Measurements from ENCODE around the gene FAM90A1. TPM values are rescaled to one million over a fixed set of nuclear protein-coding genes. Genes with fewer than 3 reads are reported as not detected.
"Not testable (repeated sequence)": the region's sequence is repeated elsewhere in the genome, so short reads cannot be mapped to it uniquely, and the experiment has no call there.

FAM90A1 gene
- total RNA-seq, 1 experiment from 2014 or later, result not detected

GRCh38 chr12:8227732-8228077, 287 bp upstream of the FAM90A1 start:
- ATAC-seq; H2AFZ ChIP-seq (ENCODE audit: low read length); H3K4me1 ChIP-seq (ENCODE audit: insufficient read depth, low read length); H3K36me3 ChIP-seq (ENCODE audit: low read depth, low read length); H3F3A ChIP-seq (ENCODE audit: low read length, unreplicated experiment); H3K27me3 ChIP-seq (ENCODE audit: low read length); H3K9me2 ChIP-seq (replicated peaks; ENCODE audit: low read length); intact Hi-C loops (cut with micrococcal nuclease); H3K4me2 ChIP-seq (ENCODE audit: low read length); BruUV-seq (replicated peaks); H3K4me3 ChIP-seq (ENCODE audit: low read length); H3K9me3 ChIP-seq (ENCODE audit: low read length); DNase-seq; H3K27ac ChIP-seq (ENCODE audit: low read length); H3K79me2 ChIP-seq (ENCODE audit: low read length); H3K9ac ChIP-seq (ENCODE audit: low read length); POLR2A ChIA-PET (ENCODE audit: unreplicated experiment); H4K20me1 ChIP-seq (ENCODE audit: low read length); CTCF ChIA-PET: not testable (repeated sequence)

GRCh38 chr12:8226355-8226754, 1.1 kb downstream of the FAM90A1 start:
- H3K9me2 ChIP-seq (replicated peaks; ENCODE audit: low read length), result no peaks in the 10 kb centered on the region
- TF ChIP-seq CTCF (conservative IDR thresholded peaks at IDR 0.05; ENCODE audit: low read depth, low read length) (no peak), EZH2phosphoT487 (IDR thresholded peaks at IDR 0.05; ENCODE audit: borderline replicate concordance, low read length) (no peak), EZH2 (IDR thresholded peaks at IDR 0.05; ENCODE audit: low read length, unreplicated experiment) (no peak)
- no peaks in the 10 kb centered on the region for H3K4me1 ChIP-seq (ENCODE audit: insufficient read depth, low read length)
- no peak overlapping the region for H3K4me2 ChIP-seq (ENCODE audit: low read length)
- intact Hi-C loops (cut with micrococcal nuclease), result no loop called here
- H3K79me2 ChIP-seq (ENCODE audit: low read length), result no peaks in the 10 kb centered on the region
- H3K27me3 ChIP-seq (ENCODE audit: low read length), result 0 out of 2 replicates have a peak, but pooled peaks cover 7% of the 10 kb centered on the region
- no peak overlapping the region for H2AFZ ChIP-seq (ENCODE audit: low read length)
- H3F3A ChIP-seq (ENCODE audit: low read length, unreplicated experiment), result no peaks in the 10 kb centered on the region
- BruUV-seq (replicated peaks), result no TSS peak
- H3K4me3 ChIP-seq (ENCODE audit: low read length), result no peak overlapping the region
- ATAC-seq, result no peak
- CTCF ChIA-PET, result interaction anchor here (0.6 kb wide), 1 partner anchor 10 kb away, joined by 3 read pairs; no protein-coding TSS in a partner anchor
- no peaks in the 10 kb centered on the region for H3K36me3 ChIP-seq (ENCODE audit: low read depth, low read length)
- H3K9me3 ChIP-seq (ENCODE audit: low read length), result no peaks in the 10 kb centered on the region
- POLR2A ChIA-PET (ENCODE audit: unreplicated experiment), result no interaction called here
- no peak overlapping the region for H3K9ac ChIP-seq (ENCODE audit: low read length)
- no peak overlapping the region for H3K27ac ChIP-seq (ENCODE audit: low read length)
- DNase-seq, result no peak
- H4K20me1 ChIP-seq (ENCODE audit: low read length), result no peaks in the 10 kb centered on the region

GRCh38 chr12:8224782-8225181, 2.6 kb downstream of the FAM90A1 start:
- H4K20me1 ChIP-seq (ENCODE audit: low read length); H3K27me3 ChIP-seq (ENCODE audit: low read length); H3K4me1 ChIP-seq (ENCODE audit: insufficient read depth, low read length); POLR2A ChIA-PET (ENCODE audit: unreplicated experiment); H3K27ac ChIP-seq (ENCODE audit: low read length); H3K9me2 ChIP-seq (replicated peaks; ENCODE audit: low read length); H3F3A ChIP-seq (ENCODE audit: low read length, unreplicated experiment); H2AFZ ChIP-seq (ENCODE audit: low read length); H3K9me3 ChIP-seq (ENCODE audit: low read length); H3K4me3 ChIP-seq (ENCODE audit: low read length); H3K79me2 ChIP-seq (ENCODE audit: low read length); ATAC-seq; intact Hi-C loops (cut with micrococcal nuclease); BruUV-seq (replicated peaks); H3K9ac ChIP-seq (ENCODE audit: low read length); H3K36me3 ChIP-seq (ENCODE audit: low read depth, low read length); CTCF ChIA-PET; DNase-seq; H3K4me2 ChIP-seq (ENCODE audit: low read length): not testable (repeated sequence)

GRCh38 chr12:8223646-8224045, 3.8 kb downstream of the FAM90A1 start:
- ATAC-seq; H3K36me3 ChIP-seq (ENCODE audit: low read depth, low read length); intact Hi-C loops (cut with micrococcal nuclease); H2AFZ ChIP-seq (ENCODE audit: low read length); H3K4me2 ChIP-seq (ENCODE audit: low read length); POLR2A ChIA-PET (ENCODE audit: unreplicated experiment); BruUV-seq (replicated peaks); H3K9ac ChIP-seq (ENCODE audit: low read length); H3K4me3 ChIP-seq (ENCODE audit: low read length); H3K27ac ChIP-seq (ENCODE audit: low read length); CTCF ChIA-PET; DNase-seq; H3K4me1 ChIP-seq (ENCODE audit: insufficient read depth, low read length); H3F3A ChIP-seq (ENCODE audit: low read length, unreplicated experiment); H3K9me2 ChIP-seq (replicated peaks; ENCODE audit: low read length); H3K9me3 ChIP-seq (ENCODE audit: low read length); H4K20me1 ChIP-seq (ENCODE audit: low read length); H3K79me2 ChIP-seq (ENCODE audit: low read length): not testable (repeated sequence)
- H3K27me3 ChIP-seq (ENCODE audit: low read length), result peaks cover 16% of the 10 kb centered on the region

GRCh38 chr12:8222303-8222702, 5.1 kb downstream of the FAM90A1 start:
- H3K4me2 ChIP-seq (ENCODE audit: low read length); H3F3A ChIP-seq (ENCODE audit: low read length, unreplicated experiment); H3K27ac ChIP-seq (ENCODE audit: low read length); H3K4me1 ChIP-seq (ENCODE audit: insufficient read depth, low read length); POLR2A ChIA-PET (ENCODE audit: unreplicated experiment); H3K9ac ChIP-seq (ENCODE audit: low read length); BruUV-seq (replicated peaks); intact Hi-C loops (cut with micrococcal nuclease); DNase-seq; H3K36me3 ChIP-seq (ENCODE audit: low read depth, low read length); H2AFZ ChIP-seq (ENCODE audit: low read length); H4K20me1 ChIP-seq (ENCODE audit: low read length); H3K9me3 ChIP-seq (ENCODE audit: low read length); H3K4me3 ChIP-seq (ENCODE audit: low read length); ATAC-seq; H3K79me2 ChIP-seq (ENCODE audit: low read length); H3K9me2 ChIP-seq (replicated peaks; ENCODE audit: low read length); CTCF ChIA-PET: not testable (repeated sequence)
- H3K27me3 ChIP-seq (ENCODE audit: low read length), result peaks cover 22% of the 10 kb centered on the region

GRCh38 chr12:8221844-8222243, 5.6 kb downstream of the FAM90A1 start:
- H3K9me3 ChIP-seq (ENCODE audit: low read length); H3F3A ChIP-seq (ENCODE audit: low read length, unreplicated experiment); BruUV-seq (replicated peaks); ATAC-seq; H3K79me2 ChIP-seq (ENCODE audit: low read length); H4K20me1 ChIP-seq (ENCODE audit: low read length); H3K9me2 ChIP-seq (replicated peaks; ENCODE audit: low read length); H2AFZ ChIP-seq (ENCODE audit: low read length); intact Hi-C loops (cut with micrococcal nuclease); DNase-seq; CTCF ChIA-PET; H3K27ac ChIP-seq (ENCODE audit: low read length); POLR2A ChIA-PET (ENCODE audit: unreplicated experiment); H3K4me1 ChIP-seq (ENCODE audit: insufficient read depth, low read length); H3K4me2 ChIP-seq (ENCODE audit: low read length); H3K36me3 ChIP-seq (ENCODE audit: low read depth, low read length); H3K4me3 ChIP-seq (ENCODE audit: low read length); H3K9ac ChIP-seq (ENCODE audit: low read length): not testable (repeated sequence)
- peaks cover 23% of the 10 kb centered on the region for H3K27me3 ChIP-seq (ENCODE audit: low read length)
